Hematopoietic multipotent progenitor cell treated with erythropoietin and hydrocortisone succinate and interleukin-3 and kit ligand, for 8 days (in vitro differentiated cells): ENCODE results near the gene CNTN4.
"Not testable (repeated sequence)": the region's sequence is repeated elsewhere in the genome, so short reads cannot be mapped to it uniquely, and the experiment has no call there.

Experiments used
- DNase-seq: peaks from one replicate; pipeline ENCODE4 v3.0.0-alpha.2; 2015

Gene CNTN4

DNA sequence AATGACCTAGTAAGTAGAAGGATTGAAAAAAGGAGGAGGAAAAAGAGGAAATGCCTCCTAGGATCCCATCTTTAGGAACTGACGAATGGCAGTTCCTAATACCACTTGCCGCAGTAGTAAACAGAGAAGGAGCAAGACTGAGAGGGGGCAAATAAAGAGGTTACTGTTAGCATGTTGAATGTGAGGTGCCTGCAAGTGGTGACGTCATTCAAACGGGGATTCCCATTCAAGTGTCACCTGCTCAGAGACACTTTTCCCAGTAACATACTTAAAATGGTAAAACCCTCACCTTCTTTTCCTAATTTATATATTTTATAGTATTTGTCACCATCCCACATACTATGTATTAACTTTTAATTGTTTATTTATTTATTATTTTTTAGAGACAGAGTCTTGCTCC is 832.6 kb downstream of the CNTN4 start:
- no peak for DNase-seq

DNA sequence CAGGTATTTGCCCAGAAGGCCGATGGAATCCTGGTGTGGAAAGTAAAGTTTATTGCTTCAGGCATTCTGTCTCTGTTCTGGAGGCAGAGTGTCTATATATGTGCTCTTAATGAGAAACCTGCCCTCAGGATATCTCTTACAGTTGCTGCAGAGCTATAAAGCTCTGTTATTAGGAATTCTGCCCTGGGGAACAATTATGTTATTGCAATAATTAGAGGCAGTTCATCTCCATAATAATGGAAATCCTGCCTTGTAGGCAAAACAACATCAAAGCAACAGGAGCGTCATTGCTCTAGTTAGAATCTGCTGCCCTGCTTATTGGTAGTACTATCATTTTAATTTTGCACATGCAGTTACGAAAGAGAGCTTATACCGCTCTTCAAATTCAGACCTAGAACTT is 835.9 kb downstream of the CNTN4 start:
- DNase-seq, result no peak

DNA sequence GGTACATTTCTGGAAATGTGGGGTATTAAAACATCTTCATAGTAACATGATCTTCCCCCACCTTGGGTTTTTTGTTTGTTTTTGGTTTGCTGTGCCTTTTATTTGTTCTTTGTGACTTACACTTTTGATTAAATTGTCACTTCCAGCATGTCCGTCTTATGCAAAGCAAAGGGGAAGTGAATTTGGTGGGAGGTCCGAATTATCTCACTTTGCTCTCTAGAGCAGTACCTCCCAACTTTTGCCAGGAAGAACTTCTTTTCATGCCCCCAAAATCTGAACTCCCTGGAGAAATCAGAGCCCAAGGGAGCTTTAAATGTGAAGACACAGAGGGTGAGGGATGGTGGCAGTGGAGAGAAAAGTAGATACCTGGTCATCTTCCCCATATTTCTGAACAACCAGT is 838.4 kb downstream of the CNTN4 start:
- no peak for DNase-seq

DNA sequence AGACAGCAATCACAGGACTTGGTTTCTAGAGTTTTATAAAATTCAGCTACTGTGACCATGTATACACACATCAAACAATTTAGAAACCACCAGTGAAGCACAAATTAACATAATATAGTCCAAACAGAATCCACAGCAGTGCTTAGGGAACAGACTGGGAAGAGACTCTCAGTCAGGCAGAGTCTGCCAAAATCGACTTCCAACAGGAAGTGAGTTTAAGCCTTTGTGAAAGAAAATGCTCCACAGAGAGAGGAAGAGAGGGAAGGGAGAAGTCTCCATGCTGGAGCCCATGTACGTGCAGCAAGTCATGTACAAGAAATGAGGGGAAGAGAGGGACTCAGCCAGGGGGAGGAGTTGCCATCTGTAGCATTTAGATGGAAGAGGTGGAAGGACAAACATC is 838.9 kb downstream of the CNTN4 start:
- no peak for DNase-seq

DNA sequence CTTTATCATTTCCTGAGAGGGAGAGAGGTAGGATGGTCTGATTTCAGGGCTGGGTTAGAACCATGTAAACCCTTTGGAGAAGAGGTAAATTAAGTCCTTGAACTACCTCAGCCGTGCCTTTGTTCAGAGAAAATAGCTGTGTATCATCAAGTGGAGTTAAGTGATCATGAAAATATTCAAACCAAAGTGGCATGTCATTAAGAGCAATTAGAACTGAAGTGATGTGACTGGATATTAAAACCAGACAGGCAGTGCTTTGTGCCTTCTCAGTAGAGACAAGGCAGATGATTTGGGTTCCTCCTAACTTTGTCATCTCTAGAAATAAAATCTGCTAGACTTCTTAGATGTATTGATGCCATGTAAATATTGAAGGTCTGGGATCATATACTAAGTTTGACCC is 840.0 kb downstream of the CNTN4 start:
- no peak for DNase-seq

DNA sequence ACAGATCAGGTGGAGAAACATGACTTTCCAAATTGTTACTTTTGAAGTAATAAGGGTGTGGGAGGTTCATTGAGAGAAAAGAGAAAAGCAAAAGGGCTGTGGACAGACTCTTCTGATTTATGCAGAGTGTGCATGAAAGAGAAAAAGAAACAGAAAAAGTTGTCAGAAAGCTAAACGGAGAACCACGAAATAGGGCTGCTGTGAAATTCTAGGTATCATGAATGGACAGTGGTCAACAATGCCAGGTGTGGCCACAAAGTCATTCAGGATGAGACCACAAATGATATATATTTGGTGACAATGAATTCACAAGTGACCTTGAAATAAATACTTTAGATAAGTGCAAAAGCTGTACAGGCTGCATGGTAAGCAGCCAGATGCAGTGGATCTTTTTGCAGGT is 841.4 kb downstream of the CNTN4 start:
- DNase-seq, result no peak

DNA sequence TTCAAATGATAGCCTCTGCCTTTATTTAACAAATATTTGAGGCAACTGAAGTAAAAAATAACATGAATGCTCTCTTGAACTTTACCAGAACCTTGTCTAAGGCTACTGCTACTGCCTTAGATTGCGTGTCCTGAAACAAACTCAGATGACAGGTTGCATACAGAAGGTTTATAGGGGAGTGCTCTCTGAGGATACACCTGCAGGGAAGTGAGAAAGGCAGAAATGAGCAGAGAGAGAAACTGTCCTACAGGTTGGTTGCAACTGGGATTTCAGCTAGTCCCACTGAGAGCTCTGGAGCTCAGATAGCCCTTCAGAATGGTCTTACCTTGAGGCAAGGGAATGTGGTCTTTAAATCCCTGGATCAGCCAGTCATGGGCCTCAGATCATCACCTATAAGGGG is 846.0 kb downstream of the CNTN4 start:
- DNase-seq, result no peak

DNA sequence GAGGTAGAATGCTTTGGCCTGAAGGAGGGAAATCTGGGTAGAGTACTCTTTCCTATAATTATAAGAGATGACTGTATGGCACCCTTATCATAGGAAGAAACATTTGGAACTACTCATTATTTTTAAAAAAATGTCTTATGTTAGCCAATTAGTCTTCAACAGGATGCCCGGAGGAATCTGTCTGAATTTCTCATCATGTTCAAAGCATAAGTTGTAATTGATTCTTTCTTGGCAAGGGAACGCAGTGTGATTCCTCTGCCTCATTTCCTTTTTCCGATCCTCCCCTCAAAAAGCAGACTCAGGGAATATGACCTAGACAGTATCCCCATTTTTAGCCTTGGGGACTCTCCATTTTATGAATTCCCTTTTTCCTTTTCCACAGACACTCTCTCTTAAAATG is 846.5 kb downstream of the CNTN4 start:
- no peak for DNase-seq

DNA sequence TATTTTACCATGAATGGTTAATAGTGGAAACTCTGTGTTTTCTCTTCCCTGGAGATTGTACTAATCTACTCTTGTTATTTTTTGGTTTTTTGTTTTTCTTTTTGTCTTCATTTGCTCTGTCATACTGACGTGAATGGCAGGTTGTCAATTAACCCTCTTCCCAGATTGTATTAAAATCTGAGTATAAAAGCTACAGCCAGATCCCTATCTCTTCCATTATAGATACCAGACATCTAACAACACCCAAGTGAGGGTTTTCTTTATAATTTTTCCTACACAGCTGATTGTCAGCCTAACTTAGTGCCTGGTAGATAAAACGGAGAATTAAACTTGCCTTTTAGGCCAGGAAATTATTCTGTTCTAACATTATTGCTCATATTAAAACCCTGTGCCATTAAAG is 848.9 kb downstream of the CNTN4 start:
- DNase-seq, result no peak

DNA sequence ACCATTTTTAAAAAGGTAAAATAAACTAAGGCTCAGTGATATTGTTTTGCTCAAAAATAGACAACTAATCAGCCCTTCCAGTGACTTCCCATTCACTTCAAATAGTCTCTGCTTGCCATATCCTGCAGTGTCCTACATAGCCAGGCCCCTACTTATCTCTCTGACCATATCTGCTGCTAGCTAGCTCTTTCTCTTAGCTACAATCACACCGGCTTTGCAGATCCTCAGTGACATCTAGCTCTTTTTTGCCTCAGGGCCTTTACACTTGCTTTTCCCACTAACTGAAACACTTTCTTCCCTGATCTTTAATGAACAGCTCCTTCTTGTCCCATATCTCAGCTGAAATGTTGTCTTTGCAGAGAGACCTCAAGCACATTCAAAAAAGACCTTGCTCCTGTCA is 850.2 kb downstream of the CNTN4 start:
- no peak for DNase-seq

DNA sequence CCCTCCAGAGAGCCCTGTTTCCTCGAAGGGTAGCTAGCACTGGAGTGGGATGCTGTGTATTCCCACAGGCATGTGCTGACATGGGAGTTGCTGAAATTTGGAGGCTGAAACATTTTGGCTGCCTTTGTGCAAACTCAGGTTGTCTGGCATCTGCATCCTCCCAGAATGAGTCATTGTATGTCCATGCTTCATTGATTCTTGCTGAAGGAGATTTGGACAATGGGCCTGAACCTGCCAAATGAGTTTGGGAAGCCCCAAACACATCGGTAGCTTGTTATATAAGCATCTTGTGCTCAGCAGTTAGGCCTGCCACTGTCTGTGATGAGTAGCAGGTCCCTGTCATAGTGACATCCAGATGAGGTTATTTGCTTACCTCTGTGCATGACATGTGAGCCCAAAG is 851.5 kb downstream of the CNTN4 start:
- no peak for DNase-seq

DNA sequence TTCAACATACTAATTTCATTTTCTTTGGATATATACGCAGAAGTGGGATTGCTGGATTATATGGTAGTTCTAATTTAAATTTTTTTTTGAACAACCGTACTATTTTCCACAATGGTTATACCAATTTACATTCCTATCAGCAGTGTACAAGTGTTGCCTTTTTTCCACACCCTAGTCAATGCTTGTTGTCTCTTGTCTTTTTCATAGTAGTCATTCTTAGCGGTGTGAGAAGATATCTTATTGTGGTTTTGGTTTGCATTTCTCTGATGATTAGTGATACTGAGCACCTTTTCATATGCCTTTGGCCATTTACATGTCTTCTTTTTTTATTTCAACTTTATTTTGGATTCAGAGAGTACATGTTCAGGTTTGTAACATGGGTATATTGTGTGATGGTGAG is 858.4 kb downstream of the CNTN4 start:
- no peak for DNase-seq

DNA sequence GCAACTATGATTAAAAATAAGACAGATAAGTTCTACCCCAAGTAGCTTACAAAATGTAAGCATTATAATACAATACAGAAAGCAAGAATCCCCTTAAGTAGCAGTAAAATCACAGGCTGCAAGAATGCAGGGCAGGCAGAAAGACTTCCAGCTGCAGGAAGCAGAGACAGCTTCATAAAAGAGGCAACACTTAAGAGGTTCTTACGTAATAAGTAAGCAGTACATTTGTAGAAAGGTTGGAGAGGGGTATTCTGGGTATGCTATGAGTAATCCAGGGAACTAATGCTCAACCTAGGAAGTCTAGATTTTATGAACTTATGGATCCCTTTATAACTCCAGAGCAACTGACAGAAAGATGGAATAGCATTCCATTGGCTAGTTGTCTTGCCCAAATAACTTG is 859.9 kb downstream of the CNTN4 start:
- no peak for DNase-seq

DNA sequence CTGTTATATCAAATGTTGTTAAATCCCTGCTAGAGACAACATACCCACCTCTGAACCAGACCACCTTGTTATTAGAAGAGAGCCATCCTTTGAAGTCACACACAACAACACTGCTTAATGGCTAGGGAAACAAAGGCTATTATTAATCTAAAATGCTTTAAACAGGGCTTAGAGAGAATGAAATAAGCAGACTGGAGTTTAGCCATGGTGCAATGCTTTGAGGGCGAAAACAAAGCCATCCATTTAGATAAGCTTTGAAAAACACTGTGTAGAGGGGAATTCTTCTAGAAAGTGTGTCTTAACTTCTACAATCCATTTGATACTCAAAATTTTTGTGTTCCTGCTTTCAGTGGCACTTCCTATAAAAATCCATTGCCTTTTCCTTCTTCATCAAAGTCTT is 862.9 kb downstream of the CNTN4 start:
- no peak for DNase-seq

DNA sequence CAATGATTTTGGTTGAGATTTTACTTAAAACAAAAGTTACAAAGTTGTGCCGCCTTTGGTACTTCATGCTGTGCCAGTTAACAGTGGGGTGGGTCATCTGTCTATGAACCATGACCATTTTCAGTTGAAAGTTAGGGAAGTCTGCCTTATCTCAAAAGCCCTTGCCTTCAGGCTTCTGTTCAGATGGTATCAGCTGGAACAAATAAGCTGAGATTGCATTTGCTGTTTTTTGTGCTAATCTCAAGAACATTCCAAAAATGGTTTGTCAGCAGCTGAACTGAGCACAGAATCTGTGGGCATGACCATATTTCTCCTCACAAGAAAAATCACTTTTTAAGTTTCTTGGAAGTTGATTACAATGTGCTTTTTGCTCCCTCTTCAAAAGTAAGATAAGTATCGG is 869.2 kb downstream of the CNTN4 start:
- no peak for DNase-seq

DNA sequence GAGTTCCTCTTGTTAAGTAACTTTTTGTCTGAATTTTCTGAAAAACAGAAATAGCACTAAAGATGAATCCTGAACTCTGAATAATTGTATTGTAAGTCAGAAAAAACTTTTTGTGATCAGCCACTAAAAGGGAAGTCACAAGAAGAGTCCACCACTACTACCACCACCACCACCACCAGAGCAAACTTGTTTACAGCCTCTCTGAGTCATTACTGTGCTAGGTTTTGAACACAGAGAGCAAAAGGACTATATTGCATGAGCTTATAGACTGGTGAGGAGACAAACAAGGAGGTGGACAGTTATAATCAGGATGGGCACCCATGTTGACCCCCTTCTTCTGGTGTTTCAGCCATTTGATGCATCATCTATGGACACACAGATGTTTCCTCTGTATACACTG is 869.8 kb downstream of the CNTN4 start:
- no peak for DNase-seq

DNA sequence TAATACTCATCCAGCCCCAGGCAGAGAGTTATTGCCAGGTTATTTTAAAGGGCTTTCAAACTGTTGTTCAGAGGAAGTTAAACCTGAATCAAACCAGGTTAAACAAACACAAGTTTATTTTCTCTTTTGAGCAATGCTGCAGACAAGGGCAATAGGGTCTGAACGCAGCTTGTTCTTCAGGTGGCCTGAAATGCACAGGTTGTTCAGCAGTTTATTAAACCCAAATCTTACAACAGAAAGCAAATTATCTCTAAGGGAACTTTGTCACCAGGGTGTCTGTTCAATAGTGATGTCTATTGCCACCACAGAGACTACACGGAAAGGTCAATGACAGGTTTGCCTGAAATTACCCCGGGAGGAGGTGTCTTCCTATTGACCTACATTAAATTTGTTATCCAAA is 877.5 kb downstream of the CNTN4 start:
- DNase-seq, result no peak

DNA sequence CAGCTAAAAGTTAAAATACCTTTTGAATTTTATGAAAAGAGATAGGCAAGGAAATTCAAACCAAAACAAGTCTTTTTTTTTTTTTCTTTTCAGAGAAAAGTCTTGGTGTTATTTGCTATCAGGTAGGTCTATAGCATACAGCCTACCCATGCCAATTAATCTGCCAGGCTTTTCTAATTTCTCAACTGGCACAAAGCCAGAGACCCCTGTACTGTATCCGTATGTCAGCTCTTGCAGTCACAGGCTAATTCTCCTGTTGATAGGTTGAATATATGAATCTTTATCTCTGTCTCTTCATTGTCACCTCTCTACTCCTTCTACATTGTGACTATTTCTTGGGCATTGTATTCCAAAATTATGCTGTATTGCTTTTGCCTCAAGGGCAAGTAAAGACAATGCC is 878.1 kb downstream of the CNTN4 start:
- no peak for DNase-seq

DNA sequence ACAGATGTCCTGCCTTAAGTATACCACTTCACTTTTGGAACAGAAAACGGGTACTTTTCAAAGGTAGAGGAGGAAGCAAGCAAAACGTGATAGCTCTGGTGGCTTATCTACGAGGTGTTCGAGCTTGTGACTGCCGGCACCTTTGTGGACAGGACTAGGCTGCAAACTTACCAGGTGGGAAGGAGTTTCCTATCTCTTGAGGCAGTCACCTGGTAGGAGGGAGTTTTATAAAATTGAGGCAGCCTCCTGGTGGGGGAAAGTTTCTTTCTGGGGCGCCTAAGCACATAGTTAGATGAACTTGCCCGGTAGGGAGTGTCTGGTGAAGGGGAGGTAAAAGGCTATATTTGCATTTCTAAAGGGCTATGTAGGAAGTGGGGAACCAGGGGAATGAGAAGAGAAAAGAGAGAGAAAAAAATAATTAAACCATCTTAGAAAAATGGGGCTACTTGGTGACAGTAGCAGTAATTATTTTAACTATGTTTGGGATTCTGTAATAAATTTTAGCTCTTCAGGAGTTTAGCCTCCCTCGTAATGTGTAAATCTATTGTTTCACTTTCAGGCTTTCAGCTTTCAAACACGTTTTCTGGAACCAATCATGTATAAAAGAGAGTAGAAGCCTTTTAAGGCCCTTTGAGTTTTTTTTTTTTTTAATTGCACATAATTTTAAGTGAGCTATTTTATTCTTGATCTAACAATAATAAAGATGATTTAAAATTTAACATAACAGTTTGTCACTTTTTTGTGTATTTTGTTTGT is 880.5 kb downstream of the CNTN4 start:
- DNase-seq, result no peak

DNA sequence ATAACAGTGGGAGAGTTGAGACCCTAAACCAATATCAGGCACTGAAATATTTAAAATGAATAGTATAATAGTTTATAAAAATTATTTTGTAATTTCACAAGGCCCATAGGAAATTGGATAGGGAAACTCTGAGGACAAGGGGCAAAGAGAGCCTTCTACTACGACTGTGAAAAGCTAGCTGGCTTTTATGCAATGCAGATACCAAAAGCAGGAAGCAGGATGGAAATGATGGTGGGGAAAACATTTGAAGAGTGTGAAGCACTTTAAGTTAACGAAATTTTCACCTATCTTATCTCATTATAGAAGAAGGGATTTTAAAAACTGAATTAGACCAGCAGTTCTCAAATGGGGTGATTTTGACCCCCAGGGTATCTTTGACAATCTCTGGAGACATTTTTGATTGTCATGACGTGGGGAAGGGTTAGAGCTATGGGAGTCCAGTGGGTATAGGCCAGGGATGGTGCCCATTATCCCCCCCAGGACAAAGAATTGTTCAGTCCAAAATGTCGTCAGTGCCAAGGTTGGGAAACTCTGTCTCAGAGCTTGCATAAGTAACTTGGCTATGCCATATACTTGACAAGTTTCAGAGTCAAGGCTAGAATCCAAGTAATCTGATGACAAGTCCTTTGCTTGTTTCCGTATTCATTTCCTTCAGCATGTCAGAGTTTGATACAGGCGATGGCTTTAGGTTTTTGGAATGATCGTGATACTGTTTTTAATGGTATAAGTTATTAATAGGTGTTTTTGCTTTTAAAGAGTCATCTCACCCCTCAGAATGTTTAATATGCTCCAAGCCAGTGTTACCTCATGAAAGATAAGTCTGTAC is 885.6 kb downstream of the CNTN4 start:
- no peak for DNase-seq

DNA sequence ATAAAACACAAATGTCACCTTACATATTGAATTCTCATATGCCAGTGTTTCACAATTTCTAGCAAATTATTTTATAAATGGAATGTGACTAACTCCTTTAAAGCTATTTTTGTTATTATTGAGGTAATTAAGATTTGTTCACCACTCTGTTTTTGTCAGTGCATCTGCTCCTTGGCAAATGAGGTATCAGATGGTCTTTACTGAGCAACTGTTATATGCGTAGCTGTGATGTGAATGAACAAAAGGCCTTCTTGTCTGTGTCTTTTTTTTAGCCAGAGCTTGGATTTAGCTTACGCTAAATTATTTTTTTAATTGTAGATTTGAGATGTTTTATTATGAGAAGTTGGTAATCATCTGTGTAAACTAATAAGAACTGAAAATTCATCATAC is 886.2 kb downstream of the CNTN4 start:
- DNase-seq, result no peak

DNA sequence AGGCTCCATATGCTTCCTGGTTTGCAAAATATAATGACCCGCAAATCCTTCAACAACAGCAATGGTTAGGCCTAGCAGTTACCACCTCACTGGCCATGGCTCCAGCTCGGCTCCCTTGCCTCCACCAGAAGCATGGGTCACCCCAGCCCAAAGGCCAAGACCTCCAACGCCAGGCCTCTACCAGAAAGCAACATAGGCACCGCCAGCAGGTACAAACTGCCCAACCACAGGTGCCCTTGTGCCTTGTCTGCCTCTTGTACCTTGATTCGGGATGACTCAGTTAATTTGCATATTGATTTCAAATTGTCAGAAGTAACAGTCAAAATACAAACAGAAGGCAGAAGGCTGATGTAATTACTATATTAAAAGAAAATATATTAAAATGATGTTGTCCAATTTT is 886.8 kb downstream of the CNTN4 start:
- DNase-seq, result no peak

DNA sequence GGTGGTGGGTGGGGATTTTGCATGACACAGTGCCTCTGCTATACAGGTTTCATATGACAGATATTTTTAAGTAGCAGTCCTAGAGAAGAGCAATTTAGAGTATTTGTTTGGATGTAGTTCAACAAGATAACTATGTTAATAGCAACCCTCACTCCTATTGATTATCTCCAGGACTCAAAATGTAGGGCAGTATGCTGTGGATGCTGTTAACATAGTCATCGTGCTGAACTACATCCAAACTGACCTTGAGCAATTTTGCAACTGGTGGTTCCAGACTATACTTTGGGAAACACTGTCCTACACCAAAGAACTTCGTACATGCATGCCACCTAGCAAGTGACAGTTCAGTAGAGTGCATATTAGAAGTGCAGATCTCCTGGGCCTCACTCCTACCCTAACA is 893.9 kb downstream of the CNTN4 start:
- no peak for DNase-seq

DNA sequence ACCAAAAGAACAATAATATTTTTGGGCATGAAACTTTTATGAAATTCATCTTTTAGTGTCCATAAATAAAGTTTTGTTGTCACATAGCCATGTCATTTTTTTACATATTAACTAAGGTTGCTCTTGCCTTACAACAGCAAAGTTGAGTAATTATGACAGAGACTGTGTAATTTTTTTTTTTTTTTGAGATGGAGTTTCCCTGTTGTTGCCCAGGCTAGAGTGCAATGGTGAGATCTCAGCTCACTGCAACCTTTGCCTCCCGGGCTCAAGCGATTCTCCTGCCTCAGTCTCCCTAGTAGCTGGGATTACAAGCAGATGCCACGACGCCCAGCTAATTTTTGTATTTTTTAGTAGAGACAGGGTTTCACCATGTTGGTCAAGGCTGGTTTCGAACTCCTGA is 894.5 kb downstream of the CNTN4 start:
- DNase-seq, result not testable (repeated sequence)

DNA sequence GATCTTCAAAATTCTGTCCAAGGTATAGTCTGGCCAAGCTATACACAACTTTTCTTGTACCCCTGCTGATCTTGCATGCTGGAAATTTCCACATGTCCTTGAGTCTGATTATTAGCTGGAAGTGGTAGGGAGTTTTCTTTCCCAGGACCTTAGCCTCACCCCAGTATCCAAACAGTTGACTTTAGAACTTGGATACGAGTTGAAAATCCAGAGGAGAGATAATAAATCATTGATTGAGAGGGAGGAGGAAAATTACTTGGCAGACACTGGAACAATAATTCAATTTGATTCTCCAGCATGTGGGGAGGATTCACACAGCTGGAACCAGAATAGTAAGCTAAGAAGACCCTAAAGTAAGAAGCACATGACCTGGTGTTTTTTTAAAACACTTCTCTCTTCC is 895.1 kb downstream of the CNTN4 start:
- no peak for DNase-seq
